H9 (cell line): Measurements from ENCODE around the gene STOX2. TPM values are rescaled to one million over a fixed set of nuclear protein-coding genes. Genes with fewer than 3 reads are reported as not detected.
"Not testable (repeated sequence)": the region's sequence is repeated elsewhere in the genome, so short reads cannot be mapped to it uniquely, and the experiment has no call there.

Source experiments
- DNase-seq: peaks from one replicate; pipeline ENCODE4 v3.0.0-alpha.2; 2017
- H2AFZ ChIP-seq: one replicate; pipeline ENCODE4 v1.6.1; 2013; ENCODE audit warnings: mild to moderate bottlenecking, low read length, control low read depth, moderate library complexity
- H2AK5ac ChIP-seq: 2 replicates; pipeline ENCODE4 v1.6.1; 2013; ENCODE audit warnings: low read length, control low read depth, mixed read lengths; ENCODE audit not compliant: insufficient read length
- H2BK120ac ChIP-seq: one replicate; pipeline ENCODE4 v1.6.1; 2013; ENCODE audit warnings: low read depth, mild to moderate bottlenecking, low read length, control low read depth, inconsistent platforms; ENCODE audit not compliant: poor library complexity, severe bottlenecking
- H2BK12ac ChIP-seq: 2 replicates; pipeline ENCODE4 v1.6.1; 2013; ENCODE audit warnings: low read length, control low read depth, mixed read lengths, low read depth; ENCODE audit not compliant: insufficient read length
- H2BK15ac ChIP-seq: 2 replicates; pipeline ENCODE4 v1.6.1; 2013; ENCODE audit warnings: low read depth, low read length, control low read depth
- H2BK20ac ChIP-seq: one replicate; pipeline ENCODE4 v1.6.1; 2013; ENCODE audit warnings: low read depth, mild to moderate bottlenecking, low read length, control low read depth, inconsistent platforms; ENCODE audit not compliant: poor library complexity, severe bottlenecking
- H2BK5ac ChIP-seq: 2 replicates; pipeline ENCODE4 v1.6.1; 2013; ENCODE audit warnings: low read length, control low read depth, mixed read lengths; ENCODE audit not compliant: insufficient read length
- H3K14ac ChIP-seq: 2 replicates; pipeline ENCODE4 v1.6.1; 2013; ENCODE audit warnings: low read length, control low read depth; ENCODE audit not compliant: insufficient read depth
- H3K18ac ChIP-seq: 2 replicates; pipeline ENCODE4 v1.6.1; 2013; ENCODE audit warnings: low read depth, mild to moderate bottlenecking, mixed read lengths, low read length, control low read depth; ENCODE audit not compliant: insufficient read length
- H3K23ac ChIP-seq: 2 replicates; pipeline ENCODE4 v1.6.1; 2013; ENCODE audit warnings: low read length, control low read depth, mixed read lengths, low read depth; ENCODE audit not compliant: insufficient read length
- H3K23me2 ChIP-seq: 2 replicates; pipeline ENCODE4 v1.6.1; 2013; ENCODE audit warnings: low read depth, mild to moderate bottlenecking, mixed read lengths, low read length, control low read depth; ENCODE audit not compliant: insufficient read length, poor library complexity, severe bottlenecking
- H3K27ac ChIP-seq: 2 replicates; pipeline ENCODE4 v1.5.1; 2013; ENCODE audit warnings: low read length, control low read depth, mixed read lengths, low read depth; ENCODE audit not compliant: insufficient read length
- H3K27me3 ChIP-seq: 2 replicates; pipeline ENCODE4 v1.6.1; 2013; ENCODE audit warnings: low read length, control low read depth, inconsistent platforms; ENCODE audit not compliant: insufficient read depth
- H3K4ac ChIP-seq: 2 replicates; pipeline ENCODE4 v1.6.1; 2013; ENCODE audit warnings: low read depth, mild to moderate bottlenecking, control low read depth, inconsistent platforms, low read length, moderate library complexity
- H3K4me1 ChIP-seq: 2 replicates; pipeline ENCODE4 v1.6.1; 2013; ENCODE audit warnings: low read length, control low read depth, inconsistent platforms; ENCODE audit not compliant: insufficient read depth
- H3K4me2 ChIP-seq: 2 replicates; pipeline ENCODE4 v1.6.1; 2013; ENCODE audit warnings: low read length, control low read depth, mixed read lengths; ENCODE audit not compliant: insufficient read length, insufficient read depth
- H3K56ac ChIP-seq: 2 replicates; pipeline ENCODE4 v1.6.1; 2013; ENCODE audit warnings: low read depth, mild to moderate bottlenecking, mixed read lengths, low read length, control low read depth; ENCODE audit not compliant: insufficient read length
- H3K79me1 ChIP-seq: 2 replicates; pipeline ENCODE4 v1.6.1; 2013; ENCODE audit warnings: low read depth, mild to moderate bottlenecking, moderate library complexity, low read length, control low read depth, inconsistent platforms; ENCODE audit not compliant: insufficient read depth, poor library complexity, severe bottlenecking
- H3K79me2 ChIP-seq: 2 replicates; pipeline ENCODE4 v1.6.1; 2013; ENCODE audit warnings: low read length, control low read depth, inconsistent platforms; ENCODE audit not compliant: insufficient read depth
- H3K9ac ChIP-seq: 2 replicates; pipeline ENCODE4 v1.6.1; 2013; ENCODE audit warnings: low read length, control low read depth, mixed read lengths; ENCODE audit not compliant: insufficient read length; ENCODE audit errors: extremely low read depth
- H3K9me3 ChIP-seq: one replicate; pipeline ENCODE4 v1.6.1; 2013; ENCODE audit warnings: low read depth, low read length, inconsistent platforms; ENCODE audit not compliant: control insufficient read depth
- H3T11ph ChIP-seq: one replicate; pipeline ENCODE4 v1.6.1; 2013; ENCODE audit warnings: mild to moderate bottlenecking, low read length, control low read depth, inconsistent platforms
- H4K20me1 ChIP-seq: one replicate; pipeline ENCODE4 v1.6.1; 2013; ENCODE audit not compliant: control insufficient read depth, insufficient read length, insufficient read depth
- H4K5ac ChIP-seq: 2 replicates; pipeline ENCODE4 v1.6.1; 2013; ENCODE audit warnings: low read depth, mild to moderate bottlenecking, mixed read lengths, low read length, control low read depth; ENCODE audit not compliant: insufficient read length
- H4K8ac ChIP-seq: replicated peaks from 2 replicates; pipeline ENCODE4 v1.6.1; 2013; ENCODE audit warnings: low read length, control low read depth, mixed read lengths, low read depth; ENCODE audit not compliant: insufficient read length
- H4K91ac ChIP-seq: 2 replicates; pipeline ENCODE4 v1.6.1; 2013; ENCODE audit warnings: low read depth, mild to moderate bottlenecking, moderate library complexity, mixed read lengths, low read length, control low read depth; ENCODE audit not compliant: insufficient read length
- H3K27ac Mint-ChIP-seq, 3 experiments: 2 replicates in 2 of 3; 3 replicates in 1 of 3; pipeline ENCODE4 v1.8.0; 2020 to 2021; ENCODE audit warnings: mixed read lengths in 3 of 3, mild to moderate bottlenecking in 1 of 3, moderate library complexity in 1 of 3
- H3K27me3 Mint-ChIP-seq: 2 replicates; pipeline ENCODE4 v1.8.0; 2021; ENCODE audit warnings: low read depth, mild to moderate bottlenecking, moderate library complexity, mixed read lengths
- H3K36me3 Mint-ChIP-seq, 3 experiments: 2 replicates in 2 of 3; 3 replicates in 1 of 3; pipeline ENCODE4 v1.8.0; 2020 to 2021; ENCODE audit warnings: low read depth in 3 of 3, mixed read lengths in 3 of 3; ENCODE audit not compliant: insufficient read depth in 1 of 3
- H3K4me1 Mint-ChIP-seq, 2 experiments: 2 replicates each; pipeline ENCODE4 v1.8.0; 2020; ENCODE audit warnings: mixed read lengths in 2 of 2
- H3K4me3 Mint-ChIP-seq, 2 experiments: 2 replicates in 1 of 2; 3 replicates in 1 of 2; pipeline ENCODE4 v1.8.0; 2020 to 2021; ENCODE audit warnings: mild to moderate bottlenecking in 2 of 2, mixed read lengths in 2 of 2, moderate library complexity in 1 of 2
- H3K9me3 Mint-ChIP-seq, 2 experiments: 2 replicates in 1 of 2; 3 replicates in 1 of 2; pipeline ENCODE4 v1.8.0; 2020; ENCODE audit warnings: mild to moderate bottlenecking in 2 of 2, mixed read lengths in 2 of 2, moderate library complexity in 1 of 2
- CTCF ChIP-seq: fragments of 200-600 bp; sonication (generic); conservative IDR thresholded peaks from 3 replicates; pipeline ENCODE4 v1.8.0; 2021; ENCODE audit warnings: antibody characterized with exemption, mild to moderate bottlenecking
- WGBS: extraction: QIAGEN DNeasy Blood & Tissue Kit; methylation state at CpG from one replicate; pipeline ENCODE4 v1.1.7; 2013; ENCODE audit warnings: missing lambda C conversion rate, low lambda C conversion rate, mixed read lengths; ENCODE audit not compliant: insufficient read length; ENCODE audit errors: extremely low coverage; 5-methylcytosine and 5-hydroxymethylcytosine counted together
- total RNA-seq: library from RNA; stranded (reverse); gene quantifications from 2 replicates; pipeline ENCODE4 v1.2.1, GENCODE V29; 2021

Gene STOX2
- total RNA-seq, 1 experiment from 2014 or later, result 28.2 TPM

- Mint-ChIP-seq H3K4me1 (no peaks in the 10 kb centered on the region), H3K4me3 (no peak overlapping the region), H3K9me3 (peaks cover 29 to 31% of the 10 kb centered on the region in 2 experiments), H3K36me3 (peaks cover 11 to 31% (median 19%) of the 10 kb centered on the region in 3 experiments; a peak in 6 of 7 replicates), H3K27ac (no peak overlapping the region), H3K27me3 (no peaks in the 10 kb centered on the region)
- no peak overlapping the region for H3K9ac ChIP-seq
- no peak overlapping the region for H2AK5ac ChIP-seq
- H3K27me3 ChIP-seq, result no peaks in the 10 kb centered on the region
- H2BK12ac ChIP-seq, result no peak overlapping the region
- no peaks in the 10 kb centered on the region for H3K79me2 ChIP-seq
- no peak overlapping the region for H4K8ac ChIP-seq
- no peaks in the 10 kb centered on the region for H4K20me1 ChIP-seq
- no peak overlapping the region for H2AFZ ChIP-seq
- H3K79me1 ChIP-seq, result no peaks in the 10 kb centered on the region
- no peak overlapping the region for H2BK5ac ChIP-seq
- no peak overlapping the region for H3K4ac ChIP-seq
- H3T11ph ChIP-seq, result no peak overlapping the region
- no peak for DNase-seq
- no peak overlapping the region for H3K56ac ChIP-seq
- H4K91ac ChIP-seq, result no peak overlapping the region
- H3K23me2 ChIP-seq, result no peaks in the 10 kb centered on the region
- H3K14ac ChIP-seq, result no peak overlapping the region
- no peak overlapping the region for H4K5ac ChIP-seq
- H3K18ac ChIP-seq, result no peak overlapping the region
- H3K4me2 ChIP-seq, result no peak overlapping the region
- no peaks in the 10 kb centered on the region for H3K4me1 ChIP-seq
- TF ChIP-seq CTCF, result no peak
- no CpG with 5 or more reads among the region's 1 CpG for whole genome bisulfite sequencing
- no peak overlapping the region for H2BK20ac ChIP-seq
- H2BK15ac ChIP-seq, result no peak overlapping the region
- H3K23ac ChIP-seq, result no peak overlapping the region
- H3K27ac ChIP-seq, result no peak overlapping the region
- no peaks in the 10 kb centered on the region for H3K9me3 ChIP-seq
- H2BK120ac ChIP-seq, result no peak overlapping the region
These were observed 141.0 kb downstream of the STOX2 start for GRCh38 chr4:184046148-184046547.

DNA sequence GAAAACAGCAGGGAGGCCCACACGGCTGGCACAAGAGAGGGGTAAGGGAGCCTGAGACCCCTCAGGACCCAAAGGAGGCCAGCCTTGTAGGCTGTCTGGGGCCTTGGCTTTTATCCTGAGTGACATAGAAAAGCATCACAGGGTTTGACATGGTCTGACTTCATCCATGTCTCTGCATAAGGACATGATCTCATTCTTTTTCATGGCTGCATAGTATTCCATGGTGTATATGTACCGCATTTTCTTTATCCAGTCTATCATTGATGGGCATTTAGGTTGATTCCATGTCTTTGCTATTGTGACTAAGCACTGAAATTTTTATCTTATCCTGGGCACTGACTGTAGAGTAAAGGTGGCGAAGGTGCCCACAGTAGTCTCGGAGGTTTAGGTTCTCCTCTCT is 146.2 kb downstream of the STOX2 start:
- not testable (repeated sequence) for H3K56ac ChIP-seq, H3K79me2 ChIP-seq, H3K27me3 Mint-ChIP-seq, H2BK15ac ChIP-seq, H3K4me3 Mint-ChIP-seq, H3K23ac ChIP-seq, H3K9ac ChIP-seq, H3K9me3 ChIP-seq, H2AFZ ChIP-seq, H4K20me1 ChIP-seq, H3K79me1 ChIP-seq, H3K4ac ChIP-seq, H3K4me1 Mint-ChIP-seq, H3K23me2 ChIP-seq, H2BK12ac ChIP-seq, H3K27me3 ChIP-seq, H3K27ac Mint-ChIP-seq, H2AK5ac ChIP-seq, H3K14ac ChIP-seq, H3K27ac ChIP-seq, H3K18ac ChIP-seq, H3K4me1 ChIP-seq, H4K8ac ChIP-seq, H4K5ac ChIP-seq, H3K4me2 ChIP-seq, H2BK120ac ChIP-seq, DNase-seq, H2BK5ac ChIP-seq, H4K91ac ChIP-seq, H3T11ph ChIP-seq, H2BK20ac ChIP-seq
- H3K36me3 Mint-ChIP-seq, result peaks cover 5 to 15% (median 10%) of the 10 kb centered on the region in 3 experiments; a peak in 6 of 7 replicates
- WGBS, result no CpG with 5 or more reads among the region's 4 CpGs
- peaks cover 17 to 24% of the 10 kb centered on the region in 2 experiments for H3K9me3 Mint-ChIP-seq
